ENCODE data around the gene ACVR2B. TPM values are rescaled to one million over a fixed set of nuclear protein-coding genes. Genes with fewer than 3 reads are reported as not detected.
A peak's percentile ranks its signal among the peaks of the same experiment; 100 is the strongest.

Gene ACVR2B
- total RNA-seq, 1 donor from 2014 or later, result 10.4 TPM

- Mint-ChIP-seq H3K27me3 (ENCODE audit: insufficient read depth) (no peaks in the 10 kb centered on the region), H3K4me3 (no peak overlapping the region), H3K36me3 (ENCODE audit: low read depth) (peaks cover 25% of the 10 kb centered on the region), H3K4me1 (ENCODE audit: low read depth) (no peaks in the 10 kb centered on the region), H3K27ac (no peak overlapping the region), H3K9me3 (no peaks in the 10 kb centered on the region)
- no peak for DNase-seq (ENCODE audit: low spot score)
- intact Hi-C loops (cut with micrococcal nuclease), result loop anchor here (1.0 to 5.0 kb wide), 5 partner anchors 134 to 623 kb away; partner anchors contain the start of genes ACAA1, MYD88 and XYLB
These were observed 26.4 kb downstream of the ACVR2B start for GRCh38 chr3:38480093-38480445.

GRCh38 chr3:38480930-38481329 lies 27.2 kb downstream of the ACVR2B start:
- Mint-ChIP-seq H3K27ac (no peak overlapping the region), H3K4me3 (no peak overlapping the region), H3K27me3 (ENCODE audit: insufficient read depth) (no peaks in the 10 kb centered on the region), H3K9me3 (no peaks in the 10 kb centered on the region), H3K36me3 (ENCODE audit: low read depth) (peaks cover 25% of the 10 kb centered on the region), H3K4me1 (ENCODE audit: low read depth) (no peaks in the 10 kb centered on the region)
- no peak for DNase-seq (ENCODE audit: low spot score)
- intact Hi-C loops (cut with micrococcal nuclease), result loop anchor here (1.0 to 5.0 kb wide), 5 partner anchors 135 to 624 kb away; partner anchors contain the start of genes ACAA1, MYD88 and XYLB

- peaks cover 27% of the 10 kb centered on the region for H3K36me3 Mint-ChIP-seq (ENCODE audit: low read depth)
- H3K4me1 Mint-ChIP-seq (ENCODE audit: low read depth), result peaks cover 16% of the 10 kb centered on the region
- H3K27me3 Mint-ChIP-seq (ENCODE audit: insufficient read depth), result no peaks in the 10 kb centered on the region
- intact Hi-C loops (cut with micrococcal nuclease), result loop anchor here (5.0 kb wide), 2 partner anchors 346 to 626 kb away; partner anchors contain the start of genes ACAA1 and MYD88
- H3K4me3 Mint-ChIP-seq, result no peak overlapping the region
- H3K27ac Mint-ChIP-seq, result no peak overlapping the region
- no peaks in the 10 kb centered on the region for H3K9me3 Mint-ChIP-seq
- DNase-seq (ENCODE audit: low spot score), result no peak
These were observed 29.3 kb downstream of the ACVR2B start for GRCh38 chr3:38482951-38483350.

GRCh38 chr3:38487323-38487722 lies 33.6 kb downstream of the ACVR2B start:
- Mint-ChIP-seq H3K36me3 (ENCODE audit: low read depth) (peaks cover 14% of the 10 kb centered on the region), H3K4me3 (no peak overlapping the region), H3K4me1 (ENCODE audit: low read depth) (peaks cover 16% of the 10 kb centered on the region), H3K9me3 (no peaks in the 10 kb centered on the region), H3K27ac (no peak overlapping the region), H3K27me3 (ENCODE audit: insufficient read depth) (no peaks in the 10 kb centered on the region)
- intact Hi-C loops (cut with micrococcal nuclease), result no loop called here
- no peak for DNase-seq (ENCODE audit: low spot score)

- DNase-seq (ENCODE audit: low spot score), result no peak
- intact Hi-C loops (cut with micrococcal nuclease), result no loop called here
- peaks cover 16% of the 10 kb centered on the region for H3K4me1 Mint-ChIP-seq (ENCODE audit: low read depth)
- H3K36me3 Mint-ChIP-seq (ENCODE audit: low read depth), result peaks cover 6% of the 10 kb centered on the region
- H3K9me3 Mint-ChIP-seq, result no peaks in the 10 kb centered on the region
- no peaks in the 10 kb centered on the region for H3K27me3 Mint-ChIP-seq (ENCODE audit: insufficient read depth)
- no peak overlapping the region for H3K4me3 Mint-ChIP-seq
- no peak overlapping the region for H3K27ac Mint-ChIP-seq
These were observed 35.3 kb downstream of the ACVR2B start for GRCh38 chr3:38488949-38489348.

GRCh38 chr3:38489766-38490165 lies 36.1 kb downstream of the ACVR2B start:
- peaks cover 5% of the 10 kb centered on the region for H3K36me3 Mint-ChIP-seq (ENCODE audit: low read depth)
- H3K9me3 Mint-ChIP-seq, result no peaks in the 10 kb centered on the region
- peaks cover 16% of the 10 kb centered on the region for H3K4me1 Mint-ChIP-seq (ENCODE audit: low read depth)
- H3K27me3 Mint-ChIP-seq (ENCODE audit: insufficient read depth), result no peaks in the 10 kb centered on the region
- H3K27ac Mint-ChIP-seq, result no peak overlapping the region
- intact Hi-C loops (cut with micrococcal nuclease), result loop anchor here (10.0 kb wide), 1 partner anchor 895 kb away; the partner anchor contains the start of gene SLC25A38
- DNase-seq (ENCODE audit: low spot score), result no peak
- H3K4me3 Mint-ChIP-seq, result no peak overlapping the region

GRCh38 chr3:38490281-38491030 lies 36.8 kb downstream of the ACVR2B start:
- no peak for DNase-seq (ENCODE audit: low spot score)
- peaks cover 16% of the 10 kb centered on the region for H3K4me1 Mint-ChIP-seq (ENCODE audit: low read depth)
- intact Hi-C loops (cut with micrococcal nuclease), result loop anchor here (10.0 kb wide), 1 partner anchor 894 kb away; the partner anchor contains the start of gene SLC25A38
- no peak overlapping the region for H3K4me3 Mint-ChIP-seq
- H3K9me3 Mint-ChIP-seq, result no peaks in the 10 kb centered on the region
- no peaks in the 10 kb centered on the region for H3K27me3 Mint-ChIP-seq (ENCODE audit: insufficient read depth)
- H3K36me3 Mint-ChIP-seq (ENCODE audit: low read depth), result peaks cover 2% of the 10 kb centered on the region
- H3K27ac Mint-ChIP-seq, result no peak overlapping the region

- DNase-seq (ENCODE audit: low spot score), result no peak
- H3K4me3 Mint-ChIP-seq, result no peak overlapping the region
- intact Hi-C loops (cut with micrococcal nuclease), result loop anchor here (10.0 kb wide), 1 partner anchor 894 kb away; the partner anchor contains the start of gene SLC25A38
- peaks cover 2% of the 10 kb centered on the region for H3K36me3 Mint-ChIP-seq (ENCODE audit: low read depth)
- no peaks in the 10 kb centered on the region for H3K9me3 Mint-ChIP-seq
- no peak overlapping the region for H3K27ac Mint-ChIP-seq
- H3K27me3 Mint-ChIP-seq (ENCODE audit: insufficient read depth), result no peaks in the 10 kb centered on the region
- H3K4me1 Mint-ChIP-seq (ENCODE audit: low read depth), result peaks cover 19% of the 10 kb centered on the region
These were observed 37.5 kb downstream of the ACVR2B start for GRCh38 chr3:38491215-38491614.

- H3K36me3 Mint-ChIP-seq (ENCODE audit: low read depth), result peaks cover 2% of the 10 kb centered on the region
- DNase-seq (ENCODE audit: low spot score), result no peak
- no peak overlapping the region for H3K27ac Mint-ChIP-seq
- no peak overlapping the region for H3K4me3 Mint-ChIP-seq
- peaks cover 18% of the 10 kb centered on the region for H3K4me1 Mint-ChIP-seq (ENCODE audit: low read depth)
- H3K9me3 Mint-ChIP-seq, result no peaks in the 10 kb centered on the region
- H3K27me3 Mint-ChIP-seq (ENCODE audit: insufficient read depth), result no peaks in the 10 kb centered on the region
- intact Hi-C loops (cut with micrococcal nuclease), result loop anchor here (10.0 kb wide), 1 partner anchor 892 kb away; the partner anchor contains the start of gene SLC25A38
These were observed 39.3 kb downstream of the ACVR2B start for GRCh38 chr3:38493031-38493430.

GRCh38 chr3:38496131-38496910 lies 42.6 kb downstream of the ACVR2B start, which contains the start of gene EXOG:
Gene EXOG, plus strand, starts transcription at chr3:38496340. Its CDS starts 28 bp downstream, at chr3:38496368.
- Mint-ChIP-seq H3K4me3 (peak within 1 kb of the TSS; percentile 95), H3K4me1 (ENCODE audit: low read depth) (peaks cover 34% of the 10 kb centered on the region)
- intact Hi-C loops (cut with micrococcal nuclease), result loop anchor here (1.0 to 10.0 kb wide), 13 partner anchors 25 to 888 kb away; partner anchors contain the start of genes ACAA1, OXSR1 and SLC25A38

GRCh38 chr3:38497031-38497430 lies 43.3 kb downstream of the ACVR2B start:
- Mint-ChIP-seq H3K27me3 (ENCODE audit: insufficient read depth) (no peaks in the 10 kb centered on the region), H3K4me3 (peak overlapping the region; percentile 95), H3K4me1 (ENCODE audit: low read depth) (peaks cover 34% of the 10 kb centered on the region), H3K9me3 (no peaks in the 10 kb centered on the region), H3K36me3 (ENCODE audit: low read depth) (peaks cover 25% of the 10 kb centered on the region), H3K27ac (peak overlapping the region; percentile 59)
- no peak for DNase-seq (ENCODE audit: low spot score)
- intact Hi-C loops (cut with micrococcal nuclease), result loop anchor here (2.0 to 10.0 kb wide), 3 partner anchors 502 to 888 kb away; partner anchors contain the start of gene SLC25A38

More at GRCh38 chr3:38496131-38496910, 42.6 kb downstream of the ACVR2B start, which contains the start of gene EXOG:
- Mint-ChIP-seq H3K36me3 (ENCODE audit: low read depth) (peaks cover 21% of the 10 kb centered on the region), H3K27ac (peak within 1 kb of the TSS; percentile 87), H3K27me3 (ENCODE audit: insufficient read depth) (no peaks in the 10 kb centered on the region), H3K9me3 (no peaks in the 10 kb centered on the region)
- DNase-seq (ENCODE audit: low spot score), result peak; percentile 87

- no peak for DNase-seq (ENCODE audit: low spot score)
- Mint-ChIP-seq H3K4me3 (no peak overlapping the region), H3K4me1 (ENCODE audit: low read depth) (peaks cover 38% of the 10 kb centered on the region), H3K36me3 (ENCODE audit: low read depth) (peaks cover 32% of the 10 kb centered on the region), H3K27ac (no peak overlapping the region), H3K9me3 (no peaks in the 10 kb centered on the region), H3K27me3 (ENCODE audit: insufficient read depth) (no peaks in the 10 kb centered on the region)
- intact Hi-C loops (cut with micrococcal nuclease), result no loop called here
These were observed 47.2 kb downstream of the ACVR2B start for GRCh38 chr3:38500688-38501417.
